ENCODE results near the gene ARIH1.

ARIH1 gene

DNA sequence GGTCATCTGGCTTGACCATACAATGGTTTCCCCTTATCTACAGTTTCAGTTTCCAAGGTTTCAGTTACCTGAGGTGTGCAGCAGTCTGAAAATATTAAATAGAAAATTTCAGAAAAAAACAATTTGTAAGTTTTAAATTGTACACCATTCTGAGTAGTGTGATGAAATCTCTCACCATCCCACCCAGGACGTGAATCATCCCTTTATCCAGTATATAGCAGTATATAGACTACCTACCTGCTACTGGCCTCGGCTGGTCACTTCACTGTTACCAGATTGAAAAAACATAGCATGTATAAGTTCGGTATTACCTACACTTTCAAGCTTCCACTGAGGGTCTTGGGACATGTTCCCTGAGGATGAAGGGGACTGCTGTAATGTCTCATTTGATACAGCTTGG lies 12.0 kb downstream of the ARIH1 start:
- DNase-seq (ENCODE audit: low read depth), result no peak
- TF ChIP-seq, protein P1, sequence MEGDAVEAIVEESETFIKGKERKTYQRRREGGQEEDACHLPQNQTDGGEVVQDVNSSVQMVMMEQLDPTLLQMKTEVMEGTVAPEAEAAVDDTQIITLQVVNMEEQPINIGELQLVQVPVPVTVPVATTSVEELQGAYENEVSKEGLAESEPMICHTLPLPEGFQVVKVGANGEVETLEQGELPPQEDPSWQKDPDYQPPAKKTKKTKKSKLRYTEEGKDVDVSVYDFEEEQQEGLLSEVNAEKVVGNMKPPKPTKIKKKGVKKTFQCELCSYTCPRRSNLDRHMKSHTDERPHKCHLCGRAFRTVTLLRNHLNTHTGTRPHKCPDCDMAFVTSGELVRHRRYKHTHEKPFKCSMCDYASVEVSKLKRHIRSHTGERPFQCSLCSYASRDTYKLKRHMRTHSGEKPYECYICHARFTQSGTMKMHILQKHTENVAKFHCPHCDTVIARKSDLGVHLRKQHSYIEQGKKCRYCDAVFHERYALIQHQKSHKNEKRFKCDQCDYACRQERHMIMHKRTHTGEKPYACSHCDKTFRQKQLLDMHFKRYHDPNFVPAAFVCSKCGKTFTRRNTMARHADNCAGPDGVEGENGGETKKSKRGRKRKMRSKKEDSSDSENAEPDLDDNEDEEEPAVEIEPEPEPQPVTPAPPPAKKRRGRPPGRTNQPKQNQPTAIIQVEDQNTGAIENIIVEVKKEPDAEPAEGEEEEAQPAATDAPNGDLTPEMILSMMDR (IDR thresholded peaks at IDR 0.05; ENCODE audit: insufficient read depth, low read depth, low read length, missing control alignments), result no peak
- no peak overlapping the region for H3K4me3 ChIP-seq (ENCODE audit: low read depth, low read length)

DNA sequence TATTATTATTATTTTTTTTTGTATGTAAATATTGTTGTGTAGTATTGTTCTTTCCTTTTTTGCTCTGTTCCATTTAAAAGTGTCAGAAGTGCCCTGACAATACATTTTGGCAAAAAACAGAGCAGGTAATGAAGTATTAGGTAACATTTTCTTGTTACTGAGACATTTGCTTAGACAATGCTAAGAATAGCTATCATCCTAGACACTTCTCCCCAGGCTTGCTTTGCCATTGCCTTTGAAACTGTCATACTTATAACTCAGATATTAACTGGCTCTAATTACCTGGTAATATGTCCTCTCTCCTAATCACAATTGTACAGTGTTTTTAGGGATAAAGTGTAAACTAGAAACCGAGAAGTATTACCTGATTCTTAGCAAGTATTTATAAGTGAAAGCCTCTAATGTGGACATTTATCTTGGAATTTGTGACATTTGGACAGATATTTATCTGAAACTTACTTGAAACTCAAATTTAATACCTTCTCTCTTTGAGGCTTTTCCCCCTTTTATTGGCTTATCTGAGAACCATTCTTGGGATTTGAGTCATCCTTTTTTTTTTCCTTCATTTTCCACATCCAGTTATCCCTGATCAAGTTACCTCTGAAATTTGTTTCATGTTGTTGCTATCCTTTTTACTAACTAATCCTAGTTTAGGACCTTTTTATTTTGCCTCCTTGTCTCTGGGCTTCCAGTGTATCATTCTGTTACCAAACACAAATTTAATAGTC lies 13.1 kb downstream of the ARIH1 start:
- no peak for DNase-seq (ENCODE audit: low read depth)
- no peak overlapping the region for H3K4me3 ChIP-seq (ENCODE audit: low read depth, low read length)
- TF ChIP-seq, protein P1 (IDR thresholded peaks at IDR 0.05; ENCODE audit: insufficient read depth, low read depth, low read length, missing control alignments), result no peak

DNA sequence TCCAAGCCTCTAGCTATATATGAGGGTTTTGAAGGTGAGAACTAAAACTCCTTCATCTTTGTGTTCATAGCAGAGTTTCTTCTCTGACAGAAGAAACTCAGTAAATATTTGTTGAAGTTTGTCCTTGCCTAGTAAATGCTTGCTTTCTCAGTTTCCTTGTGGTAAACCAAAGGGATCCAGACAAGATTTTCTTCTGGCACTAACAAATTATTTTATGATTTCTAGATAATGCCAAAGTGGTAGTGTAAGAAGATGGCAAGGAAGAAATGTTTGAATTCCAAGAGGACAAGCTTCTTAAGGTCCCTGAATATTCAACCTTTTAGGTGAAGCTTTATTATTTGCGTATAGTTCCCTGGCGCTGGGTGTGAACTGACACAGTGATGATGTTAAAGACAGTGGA lies 14.4 kb downstream of the ARIH1 start:
- DNase-seq (ENCODE audit: low read depth), result no peak
- no peak overlapping the region for H3K4me3 ChIP-seq (ENCODE audit: low read depth, low read length)
- TF ChIP-seq, protein P1 (IDR thresholded peaks at IDR 0.05; ENCODE audit: insufficient read depth, low read depth, low read length, missing control alignments), result no peak

GRCh38 chr15:72489943-72490554 lies 15.9 kb downstream of the ARIH1 start:
- H3K4me3 ChIP-seq (ENCODE audit: low read depth, low read length), result no peak overlapping the region
- TF ChIP-seq, protein P1 (IDR thresholded peaks at IDR 0.05; ENCODE audit: insufficient read depth, low read depth, low read length, missing control alignments), result no peak
- no peak for DNase-seq (ENCODE audit: low read depth)

DNA sequence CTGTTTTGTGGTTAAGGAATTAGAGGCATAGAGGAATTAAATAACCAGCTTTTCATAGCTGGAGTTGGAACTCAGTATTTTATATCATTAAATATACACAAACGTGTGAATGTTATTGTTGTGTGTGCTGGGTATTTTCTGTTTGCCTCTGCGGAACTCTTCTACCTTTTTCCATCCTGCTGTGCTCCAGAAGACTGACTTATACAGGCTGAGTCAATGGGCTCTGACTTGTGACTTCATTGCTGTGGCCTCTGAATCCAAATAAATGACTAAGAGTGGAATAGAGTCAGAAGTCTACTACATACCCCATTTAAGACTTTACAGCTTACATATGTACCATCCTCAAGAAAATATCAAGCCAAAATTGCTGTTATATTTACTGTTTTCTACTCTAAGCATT lies 17.6 kb downstream of the ARIH1 start:
- TF ChIP-seq, protein P1 (IDR thresholded peaks at IDR 0.05; ENCODE audit: insufficient read depth, low read depth, low read length, missing control alignments), result no peak
- no peak for DNase-seq (ENCODE audit: low read depth)
- no peak overlapping the region for H3K4me3 ChIP-seq (ENCODE audit: low read depth, low read length)

DNA sequence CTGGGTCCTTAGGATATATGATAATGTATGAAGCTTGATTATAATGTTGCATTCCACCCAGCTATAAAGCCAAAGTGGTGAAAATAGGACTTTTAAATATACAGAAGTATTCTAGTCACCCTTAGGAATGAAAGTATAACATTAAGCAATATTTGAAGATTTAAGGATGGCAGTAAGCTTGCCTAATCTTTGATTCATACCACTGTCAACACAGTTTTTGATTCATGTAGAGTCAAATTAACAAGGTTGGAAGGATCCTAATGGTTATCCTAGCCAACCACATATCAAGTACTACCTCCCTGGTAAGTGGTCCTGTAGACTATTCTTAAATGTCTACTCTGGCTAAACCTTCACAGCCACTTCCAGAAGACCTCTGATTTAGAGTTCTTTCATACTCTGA lies 18.6 kb downstream of the ARIH1 start:
- no peak overlapping the region for H3K4me3 ChIP-seq (ENCODE audit: low read depth, low read length)
- DNase-seq (ENCODE audit: low read depth), result no peak
- TF ChIP-seq, protein P1 (IDR thresholded peaks at IDR 0.05; ENCODE audit: insufficient read depth, low read depth, low read length, missing control alignments), result no peak
